Right lobe of liver (tissue), 4 donors: ENCODE results near the gene NRN1L.

Experiments
- CTCF ChIP-seq, 4 donors: fragments of 200-600 bp in 3 of 4; fragments of 450-650 bp in 1 of 4; IDR thresholded peaks; one replicate each; pipeline versions ENCODE4 v1.5.1 to v1.8.0; 2016 to 2022; ENCODE audit warnings: antibody characterized with exemption in 4 of 4, mild to moderate bottlenecking in 2 of 4
- POLR2A ChIP-seq: fragments of 450-650 bp; IDR thresholded peaks from one replicate; pipeline ENCODE4 v1.6.1; 2017; ENCODE audit warnings: antibody characterized with exemption, mild to moderate bottlenecking
- donor health status: DM: no; HTN: no; CAD: no.
- donor health status: DM: no; HTN: no; CAD: no.
- donor health status: DM: no; HTN: yes; CAD: no.

GRCh38 chr16:67846320-67847063 lies 38.2 kb upstream of the NRN1L start, which contains the start of gene NUTF2:
- TF ChIP-seq CTCF (IDR thresholded peaks at IDR 0.05) (peak in 1 of 4 donors; percentile 8), POLR2A (peak; percentile 65)
